ENCODE results near the gene TMEM175. TPM values are rescaled to one million over a fixed set of nuclear protein-coding genes. Genes with fewer than 3 reads are reported as not detected.

Gene TMEM175
- polyA plus RNA-seq, 1 of the 3 experiments (the other 2 are of a cell fraction) = 54.2 TPM

- H2AFZ ChIP-seq (ENCODE audit: low read depth) = no peak overlapping the region
- H3K4me1 ChIP-seq (ENCODE audit: control insufficient read depth in 1 of 2, insufficient read depth in 2 of 2, low read depth in 1 of 2, low read length in 1 of 2) = no peaks in the 10 kb centered on the region; a peak in 1 of 4 replicates
- H3F3A ChIP-seq (replicated peaks; ENCODE audit: insufficient read depth) = no peaks in the 10 kb centered on the region
- no peak overlapping the region for H3K4me3 ChIP-seq (ENCODE audit: low read depth in 2 of 2, low read length in 1 of 2)
- H3K4me2 ChIP-seq = no peak overlapping the region
- TF ChIP-seq TAF1 (IDR thresholded peaks at IDR 0.05; ENCODE audit: borderline replicate concordance, low read depth, low read length) (no peak), TEAD4 (IDR thresholded peaks at IDR 0.05; ENCODE audit: borderline replicate concordance, insufficient read depth) (no peak), RFX5 (IDR thresholded peaks at IDR 0.05; ENCODE audit: low read length) (no peak), FOSL2 (IDR thresholded peaks at IDR 0.05; ENCODE audit: borderline replicate concordance, low read depth) (no peak), EP300 (IDR thresholded peaks at IDR 0.05; ENCODE audit: borderline replicate concordance in 1 of 2, low read depth in 1 of 2, low read length in 1 of 2) (no peak), RCOR1 (IDR thresholded peaks at IDR 0.05; ENCODE audit: low read length) (no peak)
- peaks cover 14% of the 10 kb centered on the region; the same call in 1 of the 2 replicates for H4K20me1 ChIP-seq (ENCODE audit: insufficient read depth)
- POLR2A ChIA-PET = no interaction called here
- no peaks in the 10 kb centered on the region for H3K36me3 ChIP-seq (replicated peaks in 1 of 2; ENCODE audit: control insufficient read depth in 1 of 2, insufficient read depth in 2 of 2, low read length in 1 of 2)
- CTCF ChIA-PET = no interaction called here
- no peak overlapping the region for H3K9ac ChIP-seq
- H3K9me3 ChIP-seq = no peaks in the 10 kb centered on the region
- H3K79me2 ChIP-seq (ENCODE audit: insufficient read depth) = no peaks in the 10 kb centered on the region
- no peaks in the 10 kb centered on the region for H3K9me2 ChIP-seq
- no peak for DNase-seq
- no peak overlapping the region for H3K27ac ChIP-seq (ENCODE audit: low read depth in 2 of 2, low read length in 1 of 2)
- peaks cover 39% of the 10 kb centered on the region for H3K27me3 ChIP-seq (ENCODE audit: insufficient read depth)
- 13% methylated on average over 3 of the region's 54 CpGs for WGBS (ENCODE audit: low lambda C conversion rate)
Observed at GRCh38 chr4:1002131-1002630, 69.9 kb downstream of the TMEM175 start.

DNA sequence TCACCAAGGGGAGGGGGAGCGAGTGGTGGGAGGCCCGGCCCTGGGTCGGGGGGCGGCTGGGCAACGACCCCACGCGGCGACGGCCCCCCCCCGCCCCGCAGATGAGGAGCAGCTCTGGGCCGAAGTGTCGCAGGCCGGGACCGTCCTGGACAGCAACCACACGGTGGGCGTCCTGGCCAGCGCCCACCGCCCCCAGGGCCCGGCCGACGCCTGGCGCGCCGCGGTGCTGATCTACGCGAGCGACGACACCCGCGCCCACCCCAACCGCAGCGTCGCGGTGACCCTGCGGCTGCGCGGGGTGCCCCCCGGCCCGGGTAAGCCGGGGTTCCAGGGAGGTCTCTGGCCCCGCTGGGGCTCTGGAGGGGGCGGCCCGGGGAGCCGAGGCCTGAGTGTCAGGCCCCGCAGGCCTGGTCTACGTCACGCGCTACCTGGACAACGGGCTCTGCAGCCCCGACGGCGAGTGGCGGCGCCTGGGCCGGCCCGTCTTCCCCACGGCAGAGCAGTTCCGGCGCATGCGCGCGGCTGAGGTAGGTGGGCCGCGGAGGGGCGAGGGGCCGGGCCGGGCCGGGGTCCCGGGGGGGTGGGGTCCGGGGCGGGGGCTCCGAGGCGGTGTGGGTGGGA is 70.5 kb downstream of the TMEM175 start:
- Histone ChIP-seq H3F3A (replicated peaks; ENCODE audit: insufficient read depth) (no peaks in the 10 kb centered on the region), H3K36me3 (replicated peaks in 1 of 2; ENCODE audit: control insufficient read depth in 1 of 2, insufficient read depth in 2 of 2, low read length in 1 of 2) (no peaks in the 10 kb centered on the region), H3K4me2 (no peak overlapping the region), H3K9me3 (no peaks in the 10 kb centered on the region), H3K9ac (no peak overlapping the region), H3K4me3 (ENCODE audit: low read depth in 2 of 2, low read length in 1 of 2) (no peak overlapping the region), H3K27me3 (ENCODE audit: insufficient read depth) (peaks cover 42% of the 10 kb centered on the region), H3K9me2 (no peaks in the 10 kb centered on the region), H3K4me1 (ENCODE audit: control insufficient read depth in 1 of 2, insufficient read depth in 2 of 2, low read depth in 1 of 2, low read length in 1 of 2) (no peaks in the 10 kb centered on the region; a peak in 1 of 4 replicates), H3K79me2 (ENCODE audit: insufficient read depth) (no peaks in the 10 kb centered on the region), H3K27ac (ENCODE audit: low read depth in 2 of 2, low read length in 1 of 2) (no peak overlapping the region), H4K20me1 (ENCODE audit: insufficient read depth) (peaks cover 13% of the 10 kb centered on the region; the same call in 1 of the 2 replicates), H2AFZ (ENCODE audit: low read depth) (no peak overlapping the region)
- no peak for DNase-seq
- TF ChIP-seq, protein P1, sequence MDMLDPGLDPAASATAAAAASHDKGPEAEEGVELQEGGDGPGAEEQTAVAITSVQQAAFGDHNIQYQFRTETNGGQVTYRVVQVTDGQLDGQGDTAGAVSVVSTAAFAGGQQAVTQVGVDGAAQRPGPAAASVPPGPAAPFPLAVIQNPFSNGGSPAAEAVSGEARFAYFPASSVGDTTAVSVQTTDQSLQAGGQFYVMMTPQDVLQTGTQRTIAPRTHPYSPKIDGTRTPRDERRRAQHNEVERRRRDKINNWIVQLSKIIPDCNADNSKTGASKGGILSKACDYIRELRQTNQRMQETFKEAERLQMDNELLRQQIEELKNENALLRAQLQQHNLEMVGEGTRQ (IDR thresholded peaks at IDR 0.05; ENCODE audit: borderline replicate concordance, low read depth, low read length) = no peak
- peak; percentile 33; the same call in 1 of the 2 replicates for TF ChIP-seq NRF1 (IDR thresholded peaks at IDR 0.05; ENCODE audit: low read depth, low read length)
- ChIA-PET CTCF (no interaction called here), POLR2A (no interaction called here)
- 21% methylated on average over 15 of the region's 75 CpGs for WGBS (ENCODE audit: low lambda C conversion rate)

Measured in SK-N-SH (cell line).